Epithelial cell of proximal tubule (primary cell): ENCODE data around the gene LAMB4. TPM values are rescaled to one million over a fixed set of nuclear protein-coding genes. Genes with fewer than 3 reads are reported as not detected.

Experiments used
- DNase-seq: peaks from one replicate; pipeline ENCODE4 v3.0.0-alpha.2; 2011; ENCODE audit warnings: low read depth
- H3K4me3 ChIP-seq: 2 replicates; pipeline ENCODE4 v1.5.1; 2011; ENCODE audit warnings: low read depth, mild to moderate bottlenecking, low read length
- total RNA-seq: library from RNA; depleted of rRNA; stranded (reverse); fragments of >200 nt; gene quantifications from 2 replicates; pipeline ENCODE4 v1.2.3, GENCODE V29; 2015
- TF ChIP-seq, protein P1 (sequence below): conservative IDR thresholded peaks from 2 replicates; pipeline ENCODE4 v1.5.1; 2012; ENCODE audit warnings: low read depth, mild to moderate bottlenecking, low read length

The LAMB4 gene
- total RNA-seq, 1 donor from 2014 or later: 0.46 TPM

DNA sequence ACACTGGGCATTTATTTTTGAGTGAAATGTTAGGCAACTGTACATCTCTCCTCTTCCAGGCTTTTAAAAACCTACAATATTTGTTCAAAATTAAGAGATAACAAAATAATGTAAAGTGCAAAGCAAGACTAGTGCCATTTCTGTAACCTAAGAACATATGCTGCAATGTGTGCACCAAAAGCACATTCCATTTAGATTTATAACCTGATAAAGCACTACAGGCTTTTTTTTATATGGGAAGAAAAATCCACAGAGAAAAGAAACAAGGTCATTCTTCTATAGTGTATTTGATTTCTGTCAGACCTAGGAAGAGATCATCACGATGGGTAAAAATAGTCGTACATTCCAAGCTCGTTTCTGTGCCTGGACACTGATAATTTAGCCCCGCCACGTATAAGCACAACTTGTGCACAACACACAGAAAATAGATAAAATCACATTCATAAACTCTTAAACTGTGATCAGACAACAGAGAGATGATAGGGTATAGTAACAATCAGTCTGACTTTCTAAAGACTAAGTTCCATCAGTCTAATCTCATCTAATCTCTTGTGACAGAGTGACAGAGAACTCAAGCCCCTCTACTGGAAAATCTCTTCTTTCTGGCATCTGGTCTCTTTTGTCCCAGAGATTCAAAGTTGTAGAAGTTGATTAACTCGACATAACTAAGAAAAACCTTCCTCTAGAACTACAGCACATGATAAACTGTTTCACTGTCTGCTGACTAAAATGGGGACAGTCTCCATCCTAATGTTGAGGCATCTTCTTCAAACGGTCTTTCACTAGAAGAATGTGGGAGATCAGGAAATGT is 133.9 kb downstream of the LAMB4 start:
- no peak for DNase-seq
- TF ChIP-seq, protein P1, sequence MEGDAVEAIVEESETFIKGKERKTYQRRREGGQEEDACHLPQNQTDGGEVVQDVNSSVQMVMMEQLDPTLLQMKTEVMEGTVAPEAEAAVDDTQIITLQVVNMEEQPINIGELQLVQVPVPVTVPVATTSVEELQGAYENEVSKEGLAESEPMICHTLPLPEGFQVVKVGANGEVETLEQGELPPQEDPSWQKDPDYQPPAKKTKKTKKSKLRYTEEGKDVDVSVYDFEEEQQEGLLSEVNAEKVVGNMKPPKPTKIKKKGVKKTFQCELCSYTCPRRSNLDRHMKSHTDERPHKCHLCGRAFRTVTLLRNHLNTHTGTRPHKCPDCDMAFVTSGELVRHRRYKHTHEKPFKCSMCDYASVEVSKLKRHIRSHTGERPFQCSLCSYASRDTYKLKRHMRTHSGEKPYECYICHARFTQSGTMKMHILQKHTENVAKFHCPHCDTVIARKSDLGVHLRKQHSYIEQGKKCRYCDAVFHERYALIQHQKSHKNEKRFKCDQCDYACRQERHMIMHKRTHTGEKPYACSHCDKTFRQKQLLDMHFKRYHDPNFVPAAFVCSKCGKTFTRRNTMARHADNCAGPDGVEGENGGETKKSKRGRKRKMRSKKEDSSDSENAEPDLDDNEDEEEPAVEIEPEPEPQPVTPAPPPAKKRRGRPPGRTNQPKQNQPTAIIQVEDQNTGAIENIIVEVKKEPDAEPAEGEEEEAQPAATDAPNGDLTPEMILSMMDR: no peak
- no peak overlapping the region for H3K4me3 ChIP-seq

DNA sequence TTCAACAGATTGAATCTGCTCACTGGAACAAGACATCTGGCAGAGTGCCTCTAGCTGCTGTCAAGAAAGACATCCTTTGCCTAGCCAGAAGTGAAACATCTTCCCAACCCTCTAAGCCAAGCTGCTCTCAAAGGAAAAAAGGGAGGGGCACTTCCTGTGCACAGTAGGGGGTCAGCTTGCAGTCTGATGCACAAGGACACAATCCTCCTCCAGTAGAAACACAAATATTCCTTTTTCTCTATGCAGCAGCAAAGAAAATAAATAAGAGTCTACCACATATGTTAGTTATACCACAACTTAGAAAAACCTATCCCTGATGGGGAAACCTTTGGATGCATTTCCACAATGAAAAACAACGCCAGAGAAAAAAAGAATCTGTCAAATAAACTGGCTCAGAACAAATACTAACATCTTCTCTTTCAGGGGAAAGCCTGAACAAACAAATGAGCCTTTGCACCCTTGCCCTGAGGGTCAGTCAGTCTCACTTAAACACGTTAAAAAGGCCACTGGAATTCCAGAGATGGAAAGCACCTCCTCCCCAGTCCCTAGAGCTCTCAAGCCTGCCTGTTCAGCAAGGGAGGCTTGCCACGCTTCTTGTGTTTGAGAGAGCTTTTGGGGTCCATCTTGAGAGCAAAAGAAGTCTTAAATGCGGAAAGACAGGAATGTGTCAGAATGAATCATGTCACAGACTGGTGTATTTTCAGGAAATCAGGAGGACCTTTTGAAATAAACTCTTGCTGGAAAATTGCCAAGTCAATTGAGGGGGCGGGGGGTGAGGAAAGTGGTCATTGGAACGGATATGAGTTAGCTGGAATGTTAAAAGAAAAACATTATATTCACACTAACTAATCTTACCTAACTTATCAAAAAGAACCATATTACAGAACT is 134.7 kb downstream of the LAMB4 start:
- DNase-seq: no peak
- peak overlapping the region; percentile 3 for H3K4me3 ChIP-seq
- TF ChIP-seq, protein P1: no peak

DNA sequence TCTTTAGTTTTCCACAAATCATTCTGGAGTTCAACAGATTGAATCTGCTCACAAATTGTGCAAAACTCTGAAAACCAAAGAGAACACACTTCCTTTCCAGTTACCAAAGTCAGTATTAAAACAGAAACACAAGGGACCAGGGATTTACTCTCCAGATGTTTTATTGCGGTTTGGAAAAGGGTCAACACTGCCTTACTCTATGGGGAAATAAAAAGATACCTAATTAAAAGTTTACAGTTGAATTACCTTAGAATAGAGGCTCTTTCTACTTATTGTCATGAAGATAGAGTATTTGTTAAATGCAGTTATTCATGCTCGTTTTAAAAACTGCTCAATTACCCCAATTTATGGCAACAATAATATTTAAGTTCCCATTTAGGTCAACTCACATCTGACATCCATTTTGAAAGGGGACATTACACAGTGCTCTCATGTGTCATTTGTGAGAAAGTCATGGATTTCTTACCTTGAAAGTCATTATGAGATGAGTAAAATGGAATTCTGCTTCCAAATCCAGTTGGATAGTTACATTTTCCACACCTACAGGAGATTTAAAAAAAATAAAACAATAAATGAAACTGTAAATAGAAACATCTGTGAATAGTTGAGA is 135.6 kb downstream of the LAMB4 start:
- no peak overlapping the region for H3K4me3 ChIP-seq
- no peak for DNase-seq
- TF ChIP-seq, protein P1: no peak

DNA sequence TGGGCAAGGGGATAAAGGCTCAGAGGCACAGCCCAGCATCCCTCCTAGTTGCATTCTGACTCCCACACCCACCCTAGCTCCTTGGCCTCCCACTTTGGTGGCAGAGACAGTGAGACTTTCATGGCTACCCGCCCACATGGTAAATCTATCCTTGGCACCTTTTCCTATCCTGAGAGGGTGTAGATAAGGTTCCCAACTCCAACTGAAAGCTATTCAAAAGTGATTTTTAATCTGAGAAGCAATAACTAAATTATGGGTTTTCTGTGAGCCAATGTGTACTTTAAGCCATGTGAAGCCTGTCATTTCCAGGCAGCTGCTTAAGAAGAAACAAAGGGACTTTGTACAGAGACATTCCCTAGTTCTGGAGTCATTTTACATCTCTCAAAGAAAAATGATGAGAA is 136.3 kb downstream of the LAMB4 start:
- no peak overlapping the region for H3K4me3 ChIP-seq
- TF ChIP-seq, protein P1: no peak
- DNase-seq: no peak

DNA sequence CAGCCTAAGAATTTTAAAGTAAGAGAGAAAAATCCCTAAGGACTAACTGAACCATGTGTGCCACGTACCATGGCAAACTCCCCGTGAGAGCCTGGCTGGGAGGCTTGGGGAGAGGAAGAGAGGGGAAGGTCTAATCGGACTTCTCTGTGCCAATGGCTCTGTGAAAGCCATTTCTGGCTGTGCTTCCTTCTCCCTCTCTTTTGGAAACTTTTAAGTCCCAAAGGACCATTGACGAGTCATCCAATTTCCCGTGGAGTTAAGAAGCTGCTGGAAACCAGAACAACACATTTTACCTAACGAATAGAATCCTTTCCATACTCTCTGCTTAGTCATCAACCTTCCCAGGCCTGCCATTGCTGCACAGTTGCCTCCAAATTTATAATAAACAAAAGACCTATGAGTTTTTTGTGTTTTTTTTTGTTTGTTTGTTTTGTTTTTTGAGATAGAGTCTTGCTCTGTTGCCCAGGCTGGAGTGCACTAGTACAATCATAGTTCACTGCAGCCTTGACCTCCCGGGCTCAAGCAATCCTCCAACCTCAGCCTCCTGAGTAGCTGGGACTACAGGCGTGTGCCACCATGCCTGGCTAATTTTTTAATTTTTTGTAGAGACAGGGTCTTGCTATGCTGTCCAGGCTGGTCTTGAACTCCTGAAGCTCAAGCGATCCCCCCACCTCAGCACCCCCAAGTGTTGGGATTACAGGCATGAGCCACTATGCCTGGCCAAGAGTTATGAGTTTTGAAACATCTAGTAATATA is 140.4 kb downstream of the LAMB4 start:
- TF ChIP-seq, protein P1: no peak
- DNase-seq: no peak
- H3K4me3 ChIP-seq: no peak overlapping the region

DNA sequence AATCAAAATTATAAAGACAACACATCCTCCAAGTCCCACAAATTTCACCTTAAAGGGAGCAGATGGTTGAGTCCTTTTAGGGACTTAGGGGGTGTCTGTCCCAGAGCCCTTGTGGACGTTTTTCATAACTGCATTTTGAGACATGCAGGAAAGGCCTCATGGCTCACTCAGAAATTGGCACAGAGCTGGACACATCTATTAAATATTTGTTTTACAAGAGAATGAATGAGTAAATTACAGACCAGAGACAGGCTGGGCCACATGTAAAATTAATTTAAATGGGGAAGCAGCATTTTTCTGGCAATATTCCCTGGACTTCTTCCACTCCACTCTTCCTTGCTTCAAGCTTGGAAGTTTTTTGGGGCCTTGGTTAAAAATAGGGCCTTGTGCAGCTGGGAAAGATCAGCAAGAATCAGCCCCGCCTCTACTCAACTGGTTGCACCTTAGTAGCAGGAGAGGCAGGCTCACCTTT is 147.2 kb downstream of the LAMB4 start:
- DNase-seq: no peak
- no peak overlapping the region for H3K4me3 ChIP-seq
- TF ChIP-seq, protein P1: peak; percentile 20
